HepG2 (cell line): Measurements from ENCODE around the gene CSMD2. TPM values are rescaled to one million over a fixed set of nuclear protein-coding genes. Genes with fewer than 3 reads are reported as not detected.

Experiments used
- ATAC-seq: fragments of 200-7000 bp; cut with Tn5 transposase; 3 replicates; pipeline ENCODE4 v1.9.1; 2020; ENCODE audit warnings: mild to moderate bottlenecking, moderate library complexity
- BruUV-seq: library from RNA; stranded (reverse); fragments of 400-500 nt; replicated peaks from 2 replicates; lab custom pipeline; 2021; lab: Mats Ljungman, UMichigan
- CTCF ChIA-PET: fragments of 300-600 bp; formaldehyde crosslinking; extraction: SDS; loops from one replicate; lab custom pipeline; 2021; ENCODE audit warnings: low total read pairs, inconsistent platforms, low intra/inter-chr PET ratio; lab: Yijun Ruan, JAX
- POLR2A ChIA-PET: fragments of 350-600 bp; sonication (Branson Sonifier 250); formaldehyde crosslinking; loops from one replicate; lab custom pipeline; 2020; ENCODE audit warnings: antibody characterized with exemption, inconsistent platforms; lab: Yijun Ruan, JAX
- DNase-seq: peaks from one replicate; pipeline ENCODE4 v3.0.0-alpha.2; 2015; ENCODE audit warnings: low spot score
- FAIRE-seq: peaks from 3 replicates; lab custom pipeline; 2011; peaks lifted over from hg19 to GRCh38; lab: Jason Lieb, UNC
- H2AFZ ChIP-seq: one replicate; pipeline ENCODE4 v1.6.1; 2011; ENCODE audit warnings: low read length, inconsistent platforms
- H3K27ac ChIP-seq: fragments of 300-600 bp; 3 replicates; pipeline ENCODE4 v1.8.0; 2011; ENCODE audit warnings: mixed run types, mild to moderate bottlenecking, mixed read lengths, low read length, inconsistent platforms; ENCODE audit not compliant: insufficient read depth; ENCODE audit errors: extremely low read length
- H3K27me3 ChIP-seq, 2 experiments: fragments of 200-600 bp in 1 of 2; 2 replicates in 1 of 2; 3 replicates in 1 of 2; pipeline versions ENCODE4 v1.6.0 to v1.8.0; 2011; ENCODE audit warnings: low read length in 2 of 2, mild to moderate bottlenecking in 2 of 2, moderate library complexity in 2 of 2, inconsistent platforms in 1 of 2; ENCODE audit not compliant: insufficient read depth in 2 of 2, control insufficient read depth in 1 of 2
- H3K36me3 ChIP-seq, 2 experiments: fragments of 200-600 bp in 1 of 2; replicated peaks in 1 of 2; 2 replicates in 1 of 2; 3 replicates in 1 of 2; pipeline versions ENCODE4 v1.5.1 to v1.8.0; 2011; ENCODE audit warnings: low read length in 2 of 2, inconsistent platforms in 1 of 2; ENCODE audit not compliant: insufficient read depth in 2 of 2, control insufficient read depth in 1 of 2
- H3K4me1 ChIP-seq: 2 replicates; pipeline ENCODE4 v1.5.1; 2012; ENCODE audit warnings: low read length, inconsistent platforms; ENCODE audit not compliant: insufficient read depth
- H3K4me2 ChIP-seq: 2 replicates; pipeline ENCODE4 v1.6.0; 2011; ENCODE audit warnings: low read depth, low read length, inconsistent platforms
- H3K4me3 ChIP-seq, 3 experiments: fragments of 200-600 bp in 1 of 3; sonication (generic), shearing (Covaris generic) in 1 of 3; replicated peaks in 1 of 3; 2 replicates each; pipeline ENCODE4 v1.5.1; 2011 to 2016; ENCODE audit warnings: low read length in 3 of 3, inconsistent platforms in 2 of 3, low read depth in 2 of 3, mild to moderate bottlenecking in 2 of 3, control low read depth in 1 of 3, mixed read lengths in 1 of 3; ENCODE audit not compliant: insufficient read depth in 1 of 3
- H3K79me2 ChIP-seq: one replicate; pipeline ENCODE4 v1.6.1; 2011; ENCODE audit warnings: low read length, inconsistent platforms; ENCODE audit not compliant: insufficient read depth
- H3K9ac ChIP-seq: 2 replicates; pipeline ENCODE4 v1.6.0; 2011; ENCODE audit warnings: mild to moderate bottlenecking, low read depth, low read length, inconsistent platforms; ENCODE audit not compliant: insufficient read depth
- H3K9me3 ChIP-seq: 2 replicates; pipeline ENCODE4 v1.5.1; 2012; ENCODE audit warnings: mild to moderate bottlenecking, low read length
- H4K20me1 ChIP-seq: 2 replicates; pipeline ENCODE4 v1.6.0; 2011; ENCODE audit warnings: inconsistent platforms, mild to moderate bottlenecking, low read length, moderate library complexity; ENCODE audit not compliant: insufficient read depth
- ATF1 ChIP-seq: IDR thresholded peaks from 2 replicates; pipeline ENCODE4 v1.6.1; 2016; ENCODE audit warnings: mild to moderate bottlenecking, control low read depth
- HMGA1 ChIP-seq: sonication (generic); formaldehyde crosslinking; conservative IDR thresholded peaks from 2 replicates; pipeline ENCODE4 v1.4.0; 2020; ENCODE audit warnings: missing genetic modification reagents
- NFKBIZ ChIP-seq: IDR thresholded peaks from 2 replicates; pipeline ENCODE4 v1.6.1; 2018; ENCODE audit warnings: missing genetic modification reagents, missing compliant biosample characterization
- RARG ChIP-seq: sonication (generic); formaldehyde crosslinking; IDR thresholded peaks from 2 replicates; pipeline ENCODE4 v1.4.0; 2020; ENCODE audit warnings: low read depth, mild to moderate bottlenecking, missing genetic modification reagents
- TFDP1 ChIP-seq: IDR thresholded peaks from 2 replicates; pipeline ENCODE4 v1.6.1; 2016; ENCODE audit warnings: missing compliant biosample characterization, missing genetic modification reagents, borderline replicate concordance
- XBP1 ChIP-seq: sonication (generic); formaldehyde crosslinking; IDR thresholded peaks from 2 replicates; pipeline ENCODE4 v1.5.0; 2020; ENCODE audit warnings: missing genetic modification reagents
- ZNF431 ChIP-seq: sonication (generic); formaldehyde crosslinking; IDR thresholded peaks from 2 replicates; pipeline ENCODE4 v1.9.0; 2022; ENCODE audit warnings: missing genetic modification reagents, low read depth, mild to moderate bottlenecking, borderline replicate concordance
- WGBS: methylation state at CpG from one replicate; pipeline ENCODE4 v1.1.6; 2017; ENCODE audit warnings: low lambda C conversion rate; 5-methylcytosine and 5-hydroxymethylcytosine counted together
- in situ Hi-C: cut with HindIII; loops from 2 replicates; pipeline ENCODE4 v1.10.0; 2017; ENCODE audit warnings: low pct_unique_long_range_greater_than_20kb; ENCODE audit not compliant: extremely low pct_ligation_motif_present
- intact Hi-C: fragments of 100-400 bp; cut with micrococcal nuclease; formaldehyde crosslinking; loops from one replicate; pipeline ENCODE4 v1.10.0; 2022; ENCODE audit not compliant: unreplicated experiment
- polyA plus RNA-seq, 8 experiments: library from polyadenylated mRNA; depleted of rRNA in 3 of 8; stranded (reverse) in 7 of 8; unstranded in 1 of 8; fragments of >200 nt; fragmentation: Illumina TruSeq in 4 of 8; extraction: Trizol in 4 of 8; gene quantifications; 2 replicates each; pipeline versions ENCODE4 v1.2.1 to v1.2.3, GENCODE V29; 2011 to 2016; ENCODE audit warnings: low read depth in 4 of 8, missing spikeins in 1 of 8, mixed read lengths in 1 of 8; ENCODE audit not compliant: insufficient read depth in 1 of 8
- total RNA-seq, 5 experiments: library from RNA; depleted of rRNA; stranded (reverse); fragments of >200 nt; fragmentation: Illumina TruSeq; extraction: Trizol; gene quantifications; 2 replicates each; pipeline ENCODE4 v1.2.3, GENCODE V29; 2016; ENCODE audit warnings: low read depth in 1 of 5
- TF ChIP-seq, protein P1 (sequence below): sonication (generic); formaldehyde crosslinking; IDR thresholded peaks from 2 replicates; pipeline ENCODE4 v1.5.0; 2020; ENCODE audit warnings: mild to moderate bottlenecking, missing genetic modification reagents, moderate library complexity
- TF ChIP-seq, protein P2 (sequence below): sonication (generic); formaldehyde crosslinking; IDR thresholded peaks from 2 replicates; pipeline ENCODE4 v1.8.0; 2022; ENCODE audit warnings: mild to moderate bottlenecking, missing genetic modification reagents

The CSMD2 gene
- total and polyA plus RNA-seq, 2 of the 13 experiments (the other 11 are each of a cell fraction or from before 2014, with no cell fraction given): not detected

GRCh38 chr1:33626801-33627200, 538.2 kb downstream of the CSMD2 start:
- Histone ChIP-seq H3K27ac (no peak overlapping the region), H3K36me3 (no peaks in the 10 kb centered on the region), H4K20me1 (no peaks in the 10 kb centered on the region), H2AFZ (no peak overlapping the region), H3K4me3 (no peak overlapping the region), H3K9ac (no peak overlapping the region), H3K79me2 (no peaks in the 10 kb centered on the region), H3K9me3 (no peaks in the 10 kb centered on the region), H3K4me1 (no peaks in the 10 kb centered on the region), H3K4me2 (no peak overlapping the region), H3K27me3 (peaks cover 0 to 20% of the 10 kb centered on the region in 2 experiments; a peak in 2 of 5 replicates)
- FAIRE-seq: no peak
- ATAC-seq: no peak
- BruUV-seq: no TSS peak
- in situ Hi-C loops (loop anchor here (25.0 kb wide), 1 partner anchor 536 kb away; the partner anchor contains the start of gene CSMD2), intact Hi-C loops (no loop called here)
- ChIA-PET POLR2A (no interaction called here), CTCF (no interaction called here)
- WGBS: 17% methylated on average over 4 of the region's 4 CpGs
- no peak for TF ChIP-seq TFDP1 (CRISPR knock-in tag)
- TF ChIP-seq XBP1 (CRISPR knock-in tag): no peak
- TF ChIP-seq, protein P1, sequence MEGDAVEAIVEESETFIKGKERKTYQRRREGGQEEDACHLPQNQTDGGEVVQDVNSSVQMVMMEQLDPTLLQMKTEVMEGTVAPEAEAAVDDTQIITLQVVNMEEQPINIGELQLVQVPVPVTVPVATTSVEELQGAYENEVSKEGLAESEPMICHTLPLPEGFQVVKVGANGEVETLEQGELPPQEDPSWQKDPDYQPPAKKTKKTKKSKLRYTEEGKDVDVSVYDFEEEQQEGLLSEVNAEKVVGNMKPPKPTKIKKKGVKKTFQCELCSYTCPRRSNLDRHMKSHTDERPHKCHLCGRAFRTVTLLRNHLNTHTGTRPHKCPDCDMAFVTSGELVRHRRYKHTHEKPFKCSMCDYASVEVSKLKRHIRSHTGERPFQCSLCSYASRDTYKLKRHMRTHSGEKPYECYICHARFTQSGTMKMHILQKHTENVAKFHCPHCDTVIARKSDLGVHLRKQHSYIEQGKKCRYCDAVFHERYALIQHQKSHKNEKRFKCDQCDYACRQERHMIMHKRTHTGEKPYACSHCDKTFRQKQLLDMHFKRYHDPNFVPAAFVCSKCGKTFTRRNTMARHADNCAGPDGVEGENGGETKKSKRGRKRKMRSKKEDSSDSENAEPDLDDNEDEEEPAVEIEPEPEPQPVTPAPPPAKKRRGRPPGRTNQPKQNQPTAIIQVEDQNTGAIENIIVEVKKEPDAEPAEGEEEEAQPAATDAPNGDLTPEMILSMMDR (CRISPR knock-in tag): no peak
- no peak for TF ChIP-seq HMGA1 (CRISPR knock-in tag)
- TF ChIP-seq NFKBIZ (CRISPR knock-in tag): no peak
- no peak for TF ChIP-seq ATF1 (CRISPR knock-in tag)
- TF ChIP-seq, protein P2, sequence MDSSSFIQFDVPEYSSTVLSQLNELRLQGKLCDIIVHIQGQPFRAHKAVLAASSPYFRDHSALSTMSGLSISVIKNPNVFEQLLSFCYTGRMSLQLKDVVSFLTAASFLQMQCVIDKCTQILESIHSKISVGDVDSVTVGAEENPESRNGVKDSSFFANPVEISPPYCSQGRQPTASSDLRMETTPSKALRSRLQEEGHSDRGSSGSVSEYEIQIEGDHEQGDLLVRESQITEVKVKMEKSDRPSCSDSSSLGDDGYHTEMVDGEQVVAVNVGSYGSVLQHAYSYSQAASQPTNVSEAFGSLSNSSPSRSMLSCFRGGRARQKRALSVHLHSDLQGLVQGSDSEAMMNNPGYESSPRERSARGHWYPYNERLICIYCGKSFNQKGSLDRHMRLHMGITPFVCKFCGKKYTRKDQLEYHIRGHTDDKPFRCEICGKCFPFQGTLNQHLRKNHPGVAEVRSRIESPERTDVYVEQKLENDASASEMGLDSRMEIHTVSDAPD (CRISPR knock-in tag): no peak
- no peak for TF ChIP-seq ZNF431 (CRISPR knock-in tag)
- TF ChIP-seq RARG (CRISPR knock-in tag): no peak
- no peak for DNase-seq
